ENCODE results near the gene FBXO27. TPM values are rescaled to one million over a fixed set of nuclear protein-coding genes. Genes with fewer than 3 reads are reported as not detected.
"Not testable (repeated sequence)": the region's sequence is repeated elsewhere in the genome, so short reads cannot be mapped to it uniquely, and the experiment has no call there.

The FBXO27 gene
- total RNA-seq, 5 donors from 2014 or later (not counting 1 experiment from before 2014, with no cell fraction given): 0.41 to 0.69 (median 0.66) TPM; not detected in 2

GRCh38 chr19:39003188-39003587 lies 29.2 kb downstream of the FBXO27 start:
- Histone ChIP-seq H3K27me3 (replicated peaks in 1 of 2; ENCODE audit: control insufficient read depth in 2 of 2, extremely low read depth in 1 of 2, insufficient read depth in 2 of 2, low read length in 1 of 2) (peaks cover 0 to 35% of the 10 kb centered on the region in 2 experiments), H3K27ac (ENCODE audit: low read length) (no peak overlapping the region), H3K4me1 (ENCODE audit: control insufficient read depth in 1 of 2, extremely low read depth in 1 of 2, insufficient read depth in 2 of 2, low read length in 2 of 2) (no peaks in the 10 kb centered on the region), H3K36me3 (ENCODE audit: control insufficient read depth in 2 of 2, extremely low read depth in 1 of 2, insufficient read depth in 1 of 2, low read length in 1 of 2) (no peaks in the 10 kb centered on the region), H3K4me3 (ENCODE audit: control insufficient read depth in 1 of 2, extremely low read depth in 1 of 2, low read length in 1 of 2) (no peak overlapping the region), H3K9me3 (no peaks in the 10 kb centered on the region)
- Mint-ChIP-seq H3K9me3 (no peaks in the 10 kb centered on the region), H3K4me1 (peaks cover 0 to 5% (median 2%) of the 10 kb centered on the region in 3 donors), H3K36me3 (no peaks in the 10 kb centered on the region), H3K4me3 (no peak overlapping the region), H3K27me3 (peaks cover 20 to 21% of the 10 kb centered on the region in 2 donors), H3K27ac (no peak overlapping the region)
- ATAC-seq (replicated peaks in 1 of 4): no peak
- no peak for DNase-seq
- ChIA-PET CTCF (no interaction called here), POLR2A (no interaction called here)
- WGBS (ENCODE audit: insufficient coverage): 71% methylated on average over 1 of the region's 4 CpGs

GRCh38 chr19:39001041-39001440 lies 31.3 kb downstream of the FBXO27 start:
- 87% methylated on average over 7 of the region's 7 CpGs for WGBS (ENCODE audit: insufficient coverage)
- Mint-ChIP-seq H3K4me3 (no peak overlapping the region), H3K4me1 (peaks cover 0 to 4% (median 0%) of the 10 kb centered on the region in 3 donors), H3K27me3 (peaks cover 16 to 18% of the 10 kb centered on the region in 2 donors), H3K36me3 (no peaks in the 10 kb centered on the region), H3K27ac (no peak overlapping the region), H3K9me3 (no peaks in the 10 kb centered on the region)
- Histone ChIP-seq H3K27me3 (replicated peaks in 1 of 2; ENCODE audit: control insufficient read depth in 2 of 2, extremely low read depth in 1 of 2, insufficient read depth in 2 of 2, low read length in 1 of 2) (peaks cover 0 to 33% of the 10 kb centered on the region in 2 experiments), H3K4me1 (ENCODE audit: control insufficient read depth in 1 of 2, extremely low read depth in 1 of 2, insufficient read depth in 2 of 2, low read length in 2 of 2) (no peaks in the 10 kb centered on the region), H3K27ac (ENCODE audit: low read length) (no peak overlapping the region), H3K9me3 (no peaks in the 10 kb centered on the region), H3K36me3 (ENCODE audit: control insufficient read depth in 2 of 2, extremely low read depth in 1 of 2, insufficient read depth in 1 of 2, low read length in 1 of 2) (no peaks in the 10 kb centered on the region), H3K4me3 (ENCODE audit: control insufficient read depth in 1 of 2, extremely low read depth in 1 of 2, low read length in 1 of 2) (no peak overlapping the region)
- ChIA-PET POLR2A (no interaction called here), CTCF (no interaction called here)
- ATAC-seq (replicated peaks in 1 of 4) (no peak), DNase-seq (no peak)

- CTCF ChIA-PET: not testable (repeated sequence)
- 57% methylated on average over 1 of the region's 3 CpGs for WGBS (ENCODE audit: insufficient coverage)
These were observed 34.8 kb downstream of the FBXO27 start for GRCh38 chr19:38997576-38997975.

GRCh38 chr19:38993271-38993670 lies 39.1 kb downstream of the FBXO27 start:
- no CpG with 5 or more reads among the region's 3 CpGs for WGBS (ENCODE audit: insufficient coverage)
- ATAC-seq (replicated peaks in 1 of 4): no peak
- Histone ChIP-seq H3K27me3 (replicated peaks in 1 of 2; ENCODE audit: control insufficient read depth in 2 of 2, extremely low read depth in 1 of 2, insufficient read depth in 2 of 2, low read length in 1 of 2) (peaks cover 0 to 37% of the 10 kb centered on the region in 2 experiments), H3K36me3 (ENCODE audit: control insufficient read depth in 2 of 2, extremely low read depth in 1 of 2, insufficient read depth in 1 of 2, low read length in 1 of 2) (no peaks in the 10 kb centered on the region), H3K4me3 (ENCODE audit: control insufficient read depth in 1 of 2, extremely low read depth in 1 of 2, low read length in 1 of 2) (no peak overlapping the region), H3K4me1 (ENCODE audit: control insufficient read depth in 1 of 2, extremely low read depth in 1 of 2, insufficient read depth in 2 of 2, low read length in 2 of 2) (no peaks in the 10 kb centered on the region), H3K9me3 (no peaks in the 10 kb centered on the region), H3K27ac (ENCODE audit: low read length) (no peak overlapping the region)
- Mint-ChIP-seq H3K4me3 (no peak overlapping the region), H3K27ac (no peak overlapping the region), H3K4me1 (peaks cover 0 to 2% (median 0%) of the 10 kb centered on the region in 3 donors), H3K36me3 (no peaks in the 10 kb centered on the region), H3K27me3 (peaks cover 21 to 38% of the 10 kb centered on the region in 2 donors), H3K9me3 (no peaks in the 10 kb centered on the region)
- POLR2A ChIA-PET: no interaction called here
- CTCF ChIA-PET: no interaction called here
- DNase-seq: no peak

More at GRCh38 chr19:38997576-38997975, 34.8 kb downstream of the FBXO27 start:
- H3K27me3 ChIP-seq (replicated peaks in 1 of 2; ENCODE audit: control insufficient read depth in 2 of 2, extremely low read depth in 1 of 2, insufficient read depth in 2 of 2, low read length in 1 of 2): peaks cover 0 to 24% of the 10 kb centered on the region in 2 experiments
- H3K4me3 ChIP-seq (ENCODE audit: control insufficient read depth in 1 of 2, extremely low read depth in 1 of 2, low read length in 1 of 2); H3K4me1 ChIP-seq (ENCODE audit: control insufficient read depth in 1 of 2, extremely low read depth in 1 of 2, insufficient read depth in 2 of 2, low read length in 2 of 2); ATAC-seq (replicated peaks in 1 of 4); H3K4me1 Mint-ChIP-seq; H3K4me3 Mint-ChIP-seq; H3K36me3 Mint-ChIP-seq; DNase-seq; H3K9me3 ChIP-seq; H3K36me3 ChIP-seq (ENCODE audit: control insufficient read depth in 2 of 2, extremely low read depth in 1 of 2, insufficient read depth in 1 of 2, low read length in 1 of 2); H3K9me3 Mint-ChIP-seq; H3K27ac ChIP-seq (ENCODE audit: low read length); H3K27ac Mint-ChIP-seq: not testable (repeated sequence)
- peaks cover 22 to 28% of the 10 kb centered on the region in 2 donors for H3K27me3 Mint-ChIP-seq
- POLR2A ChIA-PET: interaction anchor here in 1 of 2 donors (0.6 kb wide), 2 partner anchors 316 to 723 kb away, joined by 4 to 6 read pairs; no protein-coding TSS in a partner anchor

- Histone ChIP-seq H3K27me3 (replicated peaks in 1 of 2; ENCODE audit: control insufficient read depth in 2 of 2, extremely low read depth in 1 of 2, insufficient read depth in 2 of 2, low read length in 1 of 2) (peaks cover 0 to 40% of the 10 kb centered on the region in 2 experiments), H3K4me1 (ENCODE audit: control insufficient read depth in 1 of 2, extremely low read depth in 1 of 2, insufficient read depth in 2 of 2, low read length in 2 of 2) (no peaks in the 10 kb centered on the region), H3K36me3 (ENCODE audit: control insufficient read depth in 2 of 2, extremely low read depth in 1 of 2, insufficient read depth in 1 of 2, low read length in 1 of 2) (no peaks in the 10 kb centered on the region), H3K9me3 (no peaks in the 10 kb centered on the region), H3K27ac (ENCODE audit: low read length) (no peak overlapping the region), H3K4me3 (ENCODE audit: control insufficient read depth in 1 of 2, extremely low read depth in 1 of 2, low read length in 1 of 2) (no peak overlapping the region)
- CTCF ChIA-PET: interaction anchor here in 1 of 2 donors (0.5 kb wide), 1 partner anchor 191 kb away, joined by 5 read pairs; no protein-coding TSS in a partner anchor
- WGBS (ENCODE audit: insufficient coverage): 67% methylated on average over 8 of the region's 13 CpGs
- Mint-ChIP-seq H3K4me3 (no peak overlapping the region), H3K36me3 (no peaks in the 10 kb centered on the region), H3K4me1 (peaks cover 0 to 1% (median 0%) of the 10 kb centered on the region in 3 donors), H3K27me3 (peaks cover 21 to 38% of the 10 kb centered on the region in 2 donors), H3K27ac (no peak overlapping the region), H3K9me3 (no peaks in the 10 kb centered on the region)
- ATAC-seq (replicated peaks in 1 of 4) (no peak), DNase-seq (no peak)
- POLR2A ChIA-PET: no interaction called here
These were observed 41.2 kb downstream of the FBXO27 start for GRCh38 chr19:38990949-38991697.

- not testable (repeated sequence) for H3K4me1 Mint-ChIP-seq
These were observed 42.7 kb downstream of the FBXO27 start for GRCh38 chr19:38989614-38990013.

More at GRCh38 chr19:38989614-38990013, 42.7 kb downstream of the FBXO27 start:
- H3K36me3 Mint-ChIP-seq; H3K9me3 ChIP-seq; CTCF ChIA-PET; DNase-seq; H3K4me1 ChIP-seq (ENCODE audit: control insufficient read depth in 1 of 2, extremely low read depth in 1 of 2, insufficient read depth in 2 of 2, low read length in 2 of 2); H3K36me3 ChIP-seq (ENCODE audit: control insufficient read depth in 2 of 2, extremely low read depth in 1 of 2, insufficient read depth in 1 of 2, low read length in 1 of 2); H3K27ac Mint-ChIP-seq; H3K9me3 Mint-ChIP-seq; H3K27ac ChIP-seq (ENCODE audit: low read length); H3K4me3 ChIP-seq (ENCODE audit: control insufficient read depth in 1 of 2, extremely low read depth in 1 of 2, low read length in 1 of 2); ATAC-seq (replicated peaks in 1 of 4); POLR2A ChIA-PET; H3K4me3 Mint-ChIP-seq: not testable (repeated sequence)
- WGBS (ENCODE audit: insufficient coverage): no CpG with 5 or more reads among the region's 1 CpG
- H3K27me3 ChIP-seq (replicated peaks in 1 of 2; ENCODE audit: control insufficient read depth in 2 of 2, extremely low read depth in 1 of 2, insufficient read depth in 2 of 2, low read length in 1 of 2): peaks cover 0 to 40% of the 10 kb centered on the region in 2 experiments
- peaks cover 15 to 34% of the 10 kb centered on the region in 2 donors for H3K27me3 Mint-ChIP-seq
